NCI-H748 treated with DMSO at 0.1 percent for 48 hours (cell line): ENCODE measurements around the gene LRP3.

Source experiments
- DNase-seq: peaks from one replicate; lab custom pipeline; 2025; lab: John Stamatoyannopoulos, UW

LRP3 gene

DNA sequence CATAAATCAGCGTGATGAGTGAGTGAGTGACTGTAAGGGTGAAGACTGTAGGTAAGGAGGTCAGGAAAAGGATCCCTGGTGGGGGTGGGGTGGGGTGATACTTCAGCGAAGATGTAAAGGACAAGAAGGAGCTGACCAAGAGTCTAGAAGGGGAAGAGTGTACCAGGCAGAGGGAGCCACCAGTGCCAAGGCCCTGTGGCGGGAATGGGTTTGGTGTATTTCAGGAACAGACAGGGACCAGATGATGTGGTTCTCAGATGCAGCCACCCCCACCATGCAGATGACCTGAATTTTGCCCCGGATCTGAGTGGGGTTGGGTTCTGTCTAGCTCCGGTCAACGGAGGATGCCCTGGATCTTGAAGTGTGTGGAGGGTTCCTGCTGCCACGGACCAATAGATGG lies 61.7 kb downstream of the LRP3 start:
- DNase-seq: no peak

DNA sequence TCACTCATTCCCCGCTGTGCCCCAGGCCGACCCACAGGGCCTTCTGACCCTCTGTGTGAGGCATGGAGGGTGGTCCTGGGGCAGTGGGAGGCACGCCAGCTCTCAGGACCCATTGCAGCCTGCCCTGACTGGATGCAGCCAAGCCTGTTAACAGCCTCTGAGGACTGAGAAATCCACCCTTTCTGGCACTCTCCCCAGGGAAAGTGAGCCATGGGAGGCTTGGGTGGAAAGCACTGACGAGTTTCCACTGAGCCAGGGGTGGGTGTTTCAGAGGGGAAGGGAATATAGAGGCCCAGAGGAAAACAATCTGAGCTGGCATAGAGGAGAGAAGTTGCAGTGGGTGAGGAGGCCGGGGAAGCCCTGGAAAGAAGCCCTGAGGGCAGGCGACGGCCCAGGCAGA lies 62.1 kb downstream of the LRP3 start:
- no peak for DNase-seq

DNA sequence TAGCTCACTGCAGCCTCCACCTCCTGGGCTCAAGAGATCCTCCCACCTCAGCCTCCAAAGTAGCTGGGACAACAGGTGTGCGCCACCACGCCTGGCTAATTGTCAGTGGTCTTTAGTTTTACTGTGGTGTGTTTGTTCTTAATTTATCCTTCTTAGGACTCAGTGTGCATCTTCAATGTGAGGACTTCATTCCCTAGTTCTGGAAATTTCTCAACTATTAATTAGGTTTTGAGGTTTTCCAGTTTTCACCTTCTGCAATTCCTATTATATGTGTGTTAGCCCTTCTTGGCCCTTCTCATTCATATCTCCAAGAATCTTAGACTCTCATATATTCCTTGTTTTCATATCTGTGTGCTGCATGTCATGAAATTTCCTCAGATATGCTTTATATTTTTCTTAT lies 63.7 kb downstream of the LRP3 start:
- no peak for DNase-seq
